ENCODE results near the gene KIF26B.

DNA sequence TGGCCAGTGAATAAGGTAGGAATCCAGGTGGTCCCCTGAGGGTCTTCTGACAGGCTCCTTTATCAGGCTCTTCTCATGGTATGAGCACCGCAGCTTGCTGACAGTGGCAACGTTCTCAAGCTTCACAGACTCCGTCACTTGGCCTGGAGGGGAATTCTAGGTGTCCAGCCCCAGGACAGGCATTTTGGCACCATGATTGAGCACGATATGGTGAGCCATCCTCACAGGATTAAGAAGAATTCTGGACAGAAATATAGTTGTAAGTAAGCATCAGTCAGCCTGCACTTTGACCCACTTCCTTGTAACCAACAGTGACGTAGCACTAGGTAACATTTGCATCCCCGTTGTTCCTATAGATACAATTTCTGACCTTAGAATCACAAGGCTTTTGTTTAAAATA is 30.5 kb upstream of the KIF26B start:
- TF ChIP-seq, protein P1, sequence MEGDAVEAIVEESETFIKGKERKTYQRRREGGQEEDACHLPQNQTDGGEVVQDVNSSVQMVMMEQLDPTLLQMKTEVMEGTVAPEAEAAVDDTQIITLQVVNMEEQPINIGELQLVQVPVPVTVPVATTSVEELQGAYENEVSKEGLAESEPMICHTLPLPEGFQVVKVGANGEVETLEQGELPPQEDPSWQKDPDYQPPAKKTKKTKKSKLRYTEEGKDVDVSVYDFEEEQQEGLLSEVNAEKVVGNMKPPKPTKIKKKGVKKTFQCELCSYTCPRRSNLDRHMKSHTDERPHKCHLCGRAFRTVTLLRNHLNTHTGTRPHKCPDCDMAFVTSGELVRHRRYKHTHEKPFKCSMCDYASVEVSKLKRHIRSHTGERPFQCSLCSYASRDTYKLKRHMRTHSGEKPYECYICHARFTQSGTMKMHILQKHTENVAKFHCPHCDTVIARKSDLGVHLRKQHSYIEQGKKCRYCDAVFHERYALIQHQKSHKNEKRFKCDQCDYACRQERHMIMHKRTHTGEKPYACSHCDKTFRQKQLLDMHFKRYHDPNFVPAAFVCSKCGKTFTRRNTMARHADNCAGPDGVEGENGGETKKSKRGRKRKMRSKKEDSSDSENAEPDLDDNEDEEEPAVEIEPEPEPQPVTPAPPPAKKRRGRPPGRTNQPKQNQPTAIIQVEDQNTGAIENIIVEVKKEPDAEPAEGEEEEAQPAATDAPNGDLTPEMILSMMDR (optimal IDR thresholded peaks at IDR 0.05 in 1 of 3, IDR thresholded peaks at IDR 0.05 in 1 of 3, conservative IDR thresholded peaks at IDR 0.05 in 1 of 3; ENCODE audit: extremely low read depth in 1 of 3, insufficient read depth in 2 of 3, low read length in 3 of 3): no peak
- no peak for TF ChIP-seq EZH2 (IDR thresholded peaks at IDR 0.05; ENCODE audit: low read length)
